EL (cell line): ENCODE results near the gene NR0B2.
A peak's percentile ranks its signal among the peaks of the same experiment; 100 is the strongest.
"Not testable (repeated sequence)": the region's sequence is repeated elsewhere in the genome, so short reads cannot be mapped to it uniquely, and the experiment has no call there.

Experiments
- DNase-seq: peaks from one replicate; pipeline ENCODE4 v3.0.0-alpha.2; 2016

Gene NR0B2

DNA sequence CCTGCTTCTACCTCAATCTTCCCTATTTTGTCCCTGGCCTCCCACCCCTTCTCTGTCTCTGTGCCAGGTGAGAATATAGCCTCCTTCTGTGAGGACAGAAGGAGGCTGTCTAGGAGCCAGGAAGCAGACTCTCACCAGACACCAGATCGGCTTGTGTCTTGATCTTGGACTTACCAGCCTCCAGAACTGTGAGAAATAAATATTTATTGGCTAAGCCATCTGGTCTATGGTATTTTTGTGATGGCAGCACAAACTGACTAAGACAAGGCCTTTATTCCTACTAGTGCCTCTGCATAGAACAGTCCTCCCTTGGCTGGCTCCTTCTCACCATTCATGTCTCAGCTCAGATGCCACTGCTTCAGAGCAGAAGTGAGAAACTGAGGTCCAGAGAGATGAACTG, 25.5 kb downstream of the NR0B2 start:
- no peak for DNase-seq

DNA sequence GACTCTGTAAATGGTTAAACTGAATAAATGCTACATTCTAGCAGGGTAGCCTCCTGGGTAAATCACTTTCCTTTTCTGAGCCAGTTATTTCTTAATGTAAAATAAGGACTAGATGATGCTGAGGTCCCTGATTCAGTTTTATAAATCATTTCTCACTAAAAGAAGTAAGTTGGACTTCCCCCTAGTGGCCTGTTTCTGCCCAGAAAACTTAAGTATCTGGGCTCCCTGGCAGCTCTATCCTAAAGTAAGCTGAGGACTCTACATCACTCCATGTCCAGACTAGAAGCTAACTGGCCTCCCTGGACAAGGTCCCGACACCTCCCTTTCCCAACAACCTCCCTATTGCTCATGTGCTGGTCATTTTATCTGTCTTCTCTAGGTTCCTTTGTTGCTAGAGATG, 26.6 kb downstream of the NR0B2 start:
- peak; percentile 54 for DNase-seq

- no peak for DNase-seq
These were observed 30.9 kb downstream of the NR0B2 start for GRCh38 chr1:26882696-26883463.

- DNase-seq, result not testable (repeated sequence)
These were observed 32.2 kb downstream of the NR0B2 start for GRCh38 chr1:26881611-26882010.

DNA sequence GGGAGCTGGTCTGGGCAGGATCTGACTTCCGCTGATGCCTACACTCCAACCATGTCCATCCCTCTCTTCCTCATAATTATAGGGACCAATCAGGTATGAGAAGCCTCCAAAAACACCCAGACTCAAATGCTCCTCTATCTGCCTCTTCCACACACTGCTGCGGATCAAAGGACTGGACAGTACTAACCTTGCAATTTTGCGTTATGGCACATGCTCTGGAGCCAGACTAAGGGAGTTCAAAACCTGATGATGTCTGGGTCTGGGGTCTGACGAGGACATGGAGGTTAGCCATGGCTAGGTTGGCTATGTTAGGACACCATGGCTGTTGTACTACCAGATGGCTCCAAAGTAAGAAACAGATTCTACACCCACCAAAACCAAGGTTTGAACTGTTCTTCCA, 34.0 kb downstream of the NR0B2 start:
- DNase-seq, result no peak

DNA sequence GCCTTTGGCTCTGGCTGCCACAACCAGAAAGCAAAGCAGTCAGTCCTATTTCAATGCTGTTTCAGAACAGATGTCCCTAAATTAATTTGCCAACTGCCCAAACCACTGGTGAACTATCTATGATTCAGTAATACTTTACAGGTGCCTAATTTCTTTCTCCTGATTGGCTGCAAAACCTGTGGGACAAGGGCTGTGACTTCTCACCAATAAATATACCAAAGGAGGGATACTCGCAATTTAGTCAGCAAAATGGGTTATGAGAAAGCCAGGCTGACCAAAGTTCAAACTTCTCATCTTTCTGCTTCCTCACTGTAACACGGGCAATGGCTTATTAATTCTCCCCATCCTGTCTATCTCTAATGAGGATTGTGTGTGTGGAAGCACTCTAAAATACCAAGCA, 36.4 kb downstream of the NR0B2 start:
- DNase-seq, result no peak

GRCh38 chr1:26874896-26875295, 38.9 kb downstream of the NR0B2 start:
- no peak for DNase-seq

- DNase-seq, result not testable (repeated sequence)
These were observed 40.7 kb downstream of the NR0B2 start for GRCh38 chr1:26873097-26873496.

GRCh38 chr1:26864610-26865480, 48.9 kb downstream of the NR0B2 start:
- peak; percentile 99 for DNase-seq

GRCh38 chr1:26863685-26864077, 50.1 kb downstream of the NR0B2 start:
- no peak for DNase-seq

GRCh38 chr1:26862781-26863684, 50.7 kb downstream of the NR0B2 start, which contains the start of gene SFN:
Gene SFN, plus strand, starts transcription at chr1:26863149. Its CDS starts 64 bp downstream, at chr1:26863213.
- DNase-seq, result no peak

DNA sequence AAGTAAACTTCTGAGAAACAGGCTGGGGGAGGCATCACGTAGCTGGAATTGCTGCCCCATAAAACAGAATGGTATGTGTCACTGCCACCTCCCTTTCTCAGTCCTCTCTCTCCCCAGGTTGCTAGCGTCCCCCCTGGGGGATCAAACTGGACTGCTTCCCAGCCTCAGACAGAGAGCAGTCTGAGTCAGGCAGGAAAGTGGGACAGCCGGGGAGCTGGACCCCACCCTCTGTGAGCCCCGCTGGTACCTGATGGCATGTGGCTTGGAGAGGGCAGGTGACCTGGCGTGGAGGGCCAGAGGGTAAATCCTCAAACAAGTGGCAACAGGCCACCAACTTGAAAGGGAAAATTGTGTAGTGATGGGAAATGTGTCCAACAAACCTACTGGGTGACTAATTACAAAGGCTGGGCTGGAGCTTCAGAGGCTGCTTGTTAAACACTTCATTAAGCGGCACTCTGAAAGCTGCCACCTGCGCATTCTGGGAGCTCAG, 51.8 kb downstream of the NR0B2 start:
- DNase-seq, result no peak
